ENCODE data around the gene BMI1.
"Not testable (repeated sequence)": the region's sequence is repeated elsewhere in the genome, so short reads cannot be mapped to it uniquely, and the experiment has no call there.

BMI1 gene

GRCh38 chr10:22308390-22308789 lies 12.5 kb upstream of the BMI1 start (continued):
- TF ChIP-seq ZIC2 (tag by site-specific recombination; IDR thresholded peaks at IDR 0.05) (0 out of 2 replicates have a peak, but pooled peaks have one; percentile 16), ZNF629 (tag by site-specific recombination; IDR thresholded peaks at IDR 0.05) (peak; percentile 57), MYNN (tag by site-specific recombination; IDR thresholded peaks at IDR 0.05; ENCODE audit: borderline replicate concordance) (no peak), ZNF223 (tag by site-specific recombination; IDR thresholded peaks at IDR 0.05) (no peak)
- TF ChIP-seq, protein P1, sequence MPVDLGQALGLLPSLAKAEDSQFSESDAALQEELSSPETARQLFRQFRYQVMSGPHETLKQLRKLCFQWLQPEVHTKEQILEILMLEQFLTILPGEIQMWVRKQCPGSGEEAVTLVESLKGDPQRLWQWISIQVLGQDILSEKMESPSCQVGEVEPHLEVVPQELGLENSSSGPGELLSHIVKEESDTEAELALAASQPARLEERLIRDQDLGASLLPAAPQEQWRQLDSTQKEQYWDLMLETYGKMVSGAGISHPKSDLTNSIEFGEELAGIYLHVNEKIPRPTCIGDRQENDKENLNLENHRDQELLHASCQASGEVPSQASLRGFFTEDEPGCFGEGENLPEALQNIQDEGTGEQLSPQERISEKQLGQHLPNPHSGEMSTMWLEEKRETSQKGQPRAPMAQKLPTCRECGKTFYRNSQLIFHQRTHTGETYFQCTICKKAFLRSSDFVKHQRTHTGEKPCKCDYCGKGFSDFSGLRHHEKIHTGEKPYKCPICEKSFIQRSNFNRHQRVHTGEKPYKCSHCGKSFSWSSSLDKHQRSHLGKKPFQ (tag by site-specific recombination; IDR thresholded peaks at IDR 0.05) = no peak

GRCh38 chr10:22309180-22310000 lies 11.5 kb upstream of the BMI1 start:
- POLR2A ChIA-PET = no interaction called here
- CTCF ChIA-PET = no interaction called here
- TF ChIP-seq SCRT2 (tag by site-specific recombination; IDR thresholded peaks at IDR 0.05) (peak; percentile 97), ZNF747 (tag by site-specific recombination; IDR thresholded peaks at IDR 0.05) (no peak), ZNF394 (tag by site-specific recombination; IDR thresholded peaks at IDR 0.05; ENCODE audit: borderline replicate concordance) (no peak), PRDM1 (tag by site-specific recombination; IDR thresholded peaks at IDR 0.05) (peak; percentile 36; the same call in 1 of the 2 replicates), ZNF76 (tag by site-specific recombination; IDR thresholded peaks at IDR 0.05; ENCODE audit: borderline replicate concordance, low read depth) (no peak), ZNF121 (tag by site-specific recombination; IDR thresholded peaks at IDR 0.05) (no peak), ZNF580 (tag by site-specific recombination; IDR thresholded peaks at IDR 0.05) (no peak), ZNF335 (tag by site-specific recombination; conservative IDR thresholded peaks at IDR 0.05) (peak; percentile 37; the same call in 1 of the 2 replicates), SCRT1 (tag by site-specific recombination; IDR thresholded peaks at IDR 0.05; ENCODE audit: borderline replicate concordance) (peak; percentile 98), ZNF544 (tag by site-specific recombination; IDR thresholded peaks at IDR 0.05) (no peak), ZNF624 (tag by site-specific recombination; IDR thresholded peaks at IDR 0.05) (no peak), ZFP3 (tag by site-specific recombination; IDR thresholded peaks at IDR 0.05; ENCODE audit: low read depth) (no peak), ZBTB7A (tag by site-specific recombination; IDR thresholded peaks at IDR 0.05; ENCODE audit: low read depth) (no peak), ZIC2 (tag by site-specific recombination; IDR thresholded peaks at IDR 0.05) (no peak), ZNF416 (tag by site-specific recombination; IDR thresholded peaks at IDR 0.05) (no peak), ZNF175 (tag by site-specific recombination; IDR thresholded peaks at IDR 0.05) (no peak)
- TF ChIP-seq, protein P2, sequence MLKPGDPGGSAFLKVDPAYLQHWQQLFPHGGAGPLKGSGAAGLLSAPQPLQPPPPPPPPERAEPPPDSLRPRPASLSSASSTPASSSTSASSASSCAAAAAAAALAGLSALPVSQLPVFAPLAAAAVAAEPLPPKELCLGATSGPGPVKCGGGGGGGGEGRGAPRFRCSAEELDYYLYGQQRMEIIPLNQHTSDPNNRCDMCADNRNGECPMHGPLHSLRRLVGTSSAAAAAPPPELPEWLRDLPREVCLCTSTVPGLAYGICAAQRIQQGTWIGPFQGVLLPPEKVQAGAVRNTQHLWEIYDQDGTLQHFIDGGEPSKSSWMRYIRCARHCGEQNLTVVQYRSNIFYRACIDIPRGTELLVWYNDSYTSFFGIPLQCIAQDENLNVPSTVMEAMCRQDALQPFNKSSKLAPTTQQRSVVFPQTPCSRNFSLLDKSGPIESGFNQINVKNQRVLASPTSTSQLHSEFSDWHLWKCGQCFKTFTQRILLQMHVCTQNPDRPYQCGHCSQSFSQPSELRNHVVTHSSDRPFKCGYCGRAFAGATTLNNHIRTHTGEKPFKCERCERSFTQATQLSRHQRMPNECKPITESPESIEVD (tag by site-specific recombination; IDR thresholded peaks at IDR 0.05) = peak; percentile 97
- TF ChIP-seq, protein P3, sequence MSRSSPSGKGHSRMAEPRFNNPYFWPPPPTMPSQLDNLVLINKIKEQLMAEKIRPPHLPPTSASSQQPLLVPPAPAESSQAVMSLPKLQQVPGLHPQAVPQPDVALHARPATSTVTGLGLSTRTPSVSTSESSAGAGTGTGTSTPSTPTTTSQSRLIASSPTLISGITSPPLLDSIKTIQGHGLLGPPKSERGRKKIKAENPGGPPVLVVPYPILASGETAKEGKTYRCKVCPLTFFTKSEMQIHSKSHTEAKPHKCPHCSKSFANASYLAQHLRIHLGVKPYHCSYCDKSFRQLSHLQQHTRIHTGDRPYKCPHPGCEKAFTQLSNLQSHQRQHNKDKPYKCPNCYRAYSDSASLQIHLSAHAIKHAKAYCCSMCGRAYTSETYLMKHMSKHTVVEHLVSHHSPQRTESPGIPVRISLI (tag by site-specific recombination; IDR thresholded peaks at IDR 0.05) = 0 out of 2 replicates have a peak, but pooled peaks have one; percentile 57
- 0 out of 2 replicates have a peak, but pooled peaks cover 4% of the 10 kb centered on the region for H3K4me1 ChIP-seq (ENCODE audit: control insufficient read depth, insufficient read depth, low read length)
- no peak overlapping the region for H3K27ac ChIP-seq (ENCODE audit: extremely low read depth, low read depth, low read length)
- H3K4me3 ChIP-seq (ENCODE audit: low read depth, low read length) = no peak overlapping the region
- no peaks in the 10 kb centered on the region for H3K9me3 ChIP-seq (ENCODE audit: control insufficient read depth, insufficient read depth, low read depth, low read length)
- H3K36me3 ChIP-seq (ENCODE audit: control insufficient read depth in 2 of 2, insufficient read depth in 1 of 2, low read length in 2 of 2) = no peaks in the 10 kb centered on the region

GRCh38 chr10:22310012-22310411 lies 10.9 kb upstream of the BMI1 start:
- H3K36me3 ChIP-seq (ENCODE audit: control insufficient read depth in 2 of 2, insufficient read depth in 1 of 2, low read length in 2 of 2); H3K27ac ChIP-seq (ENCODE audit: extremely low read depth, low read depth, low read length); H3K4me3 ChIP-seq (ENCODE audit: low read depth, low read length); H3K4me1 ChIP-seq (ENCODE audit: control insufficient read depth, insufficient read depth, low read length); POLR2A ChIA-PET; H3K9me3 ChIP-seq (ENCODE audit: control insufficient read depth, insufficient read depth, low read depth, low read length): not testable (repeated sequence)
- CTCF ChIA-PET = interaction anchor here (0.8 kb wide), 1 partner anchor 77 kb away, joined by 3 read pairs; no protein-coding TSS in a partner anchor
